Lower leg skin (tissue), 3 donors: ENCODE measurements around the gene ETV5.

ENCODE experiments used
- CTCF ChIP-seq, 3 donors: fragments of 450-650 bp; IDR thresholded peaks; one replicate each; pipeline ENCODE4 v1.5.1; 2016; ENCODE audit warnings: antibody characterized with exemption in 3 of 3, mild to moderate bottlenecking in 3 of 3, moderate library complexity in 2 of 3
- POLR2A ChIP-seq, 2 donors: fragments of 450-650 bp; IDR thresholded peaks; one replicate each; pipeline ENCODE4 v1.6.1; 2016 to 2017; ENCODE audit warnings: antibody characterized with exemption in 2 of 2, mild to moderate bottlenecking in 1 of 2, moderate library complexity in 1 of 2

GRCh38 chr3:185997130-185997529 lies 111.8 kb downstream of the ETV5 start:
- TF ChIP-seq CTCF (IDR thresholded peaks at IDR 0.05) (no peak), POLR2A (IDR thresholded peaks at IDR 0.05) (no peak)
